K562 (cell line): ENCODE data around the gene CD207. TPM values are rescaled to one million over a fixed set of nuclear protein-coding genes. Genes with fewer than 3 reads are reported as not detected.

ENCODE experiments used
- ATAC-seq: fragments of 200-7000 bp; cut with Tn5 transposase; 3 replicates; pipeline ENCODE4 v1.9.1; 2020; ENCODE audit warnings: moderate library complexity
- BruUV-seq: library from RNA; stranded (reverse); fragments of 400-500 nt; replicated peaks from 2 replicates; lab custom pipeline; 2021; lab: Mats Ljungman, UMichigan
- CTCF ChIA-PET: fragments of 300-600 bp; formaldehyde crosslinking; extraction: SDS; loops from one replicate; lab custom pipeline; 2021; ENCODE audit warnings: low intra/inter-chr PET ratio; lab: Yijun Ruan, JAX
- POLR2A ChIA-PET: fragments of 300-600, 350-650 bp; sonication (Branson Sonifier 250); formaldehyde crosslinking; extraction: SDS; loops from one replicate; lab custom pipeline; 2021; ENCODE audit warnings: antibody characterized with exemption, inconsistent platforms; lab: Yijun Ruan, JAX
- DNase-seq, 4 experiments: peaks; one replicate each; pipeline versions ENCODE4 v3.0.0 to v3.0.0-alpha.2; 2011 to 2018; ENCODE audit warnings: low spot score in 3 of 4, mixed read lengths in 3 of 4; ENCODE audit errors: extremely low read depth in 1 of 4
- FAIRE-seq: peaks from 2 replicates; lab custom pipeline; 2011; peaks lifted over from hg19 to GRCh38; lab: Jason Lieb, UNC
- H2AFZ ChIP-seq: 2 replicates; pipeline ENCODE4 v1.6.0; 2011; ENCODE audit warnings: low read depth, low read length, control low read depth, inconsistent platforms
- H3K27ac ChIP-seq: fragments of 200-600 bp; 3 replicates; pipeline ENCODE4 v1.8.0; 2011; ENCODE audit warnings: low read depth, mild to moderate bottlenecking, control low read depth, inconsistent platforms, low read length, moderate library complexity, mixed read lengths; ENCODE audit errors: extremely low read depth
- H3K27me3 ChIP-seq, 2 experiments: fragments of 300-600 bp in 1 of 2; 2 replicates in 1 of 2; 3 replicates in 1 of 2; pipeline versions ENCODE4 v1.6.0 to v1.8.0; 2011; ENCODE audit warnings: inconsistent platforms in 2 of 2, low read length in 2 of 2, mild to moderate bottlenecking in 1 of 2, mixed read lengths in 1 of 2, moderate library complexity in 1 of 2; ENCODE audit not compliant: control insufficient read depth in 2 of 2, insufficient read depth in 2 of 2
- H3K36me3 ChIP-seq: fragments of 300-600 bp; 3 replicates; pipeline ENCODE4 v1.8.0; 2011; ENCODE audit warnings: mild to moderate bottlenecking, low read length, inconsistent platforms; ENCODE audit not compliant: control insufficient read depth, insufficient read depth
- H3K4me1 ChIP-seq, 2 experiments: fragments of 200-600 bp in 1 of 2; replicated peaks in 1 of 2; 2 replicates in 1 of 2; 3 replicates in 1 of 2; pipeline versions ENCODE4 v1.5.1 to v1.8.0; 2011; ENCODE audit warnings: inconsistent platforms in 2 of 2, low read length in 2 of 2, mild to moderate bottlenecking in 1 of 2, mixed read lengths in 1 of 2, moderate library complexity in 1 of 2; ENCODE audit not compliant: control insufficient read depth in 2 of 2, insufficient read depth in 2 of 2
- H3K4me2 ChIP-seq: 2 replicates; pipeline ENCODE4 v1.6.1; 2011; ENCODE audit warnings: low read length, control low read depth, inconsistent platforms, mixed read lengths; ENCODE audit not compliant: insufficient read depth
- H3K4me3 ChIP-seq: fragments of 200-600 bp; sonication (generic), shearing (Covaris generic); 2 replicates; pipeline ENCODE4 v1.5.1; 2016; ENCODE audit warnings: control low read depth, inconsistent platforms
- H3K79me2 ChIP-seq: fragments of 200-600 bp; 3 replicates; pipeline ENCODE4 v1.8.0; 2011; ENCODE audit warnings: low read length, inconsistent platforms; ENCODE audit not compliant: control insufficient read depth, insufficient read depth
- H3K9ac ChIP-seq, 2 experiments: 2 replicates each; pipeline versions ENCODE4 v1.6.0 to v1.6.1; 2011; ENCODE audit warnings: low read depth in 2 of 2, low read length in 2 of 2, control low read depth in 1 of 2, inconsistent platforms in 1 of 2, mild to moderate bottlenecking in 1 of 2, mixed read lengths in 1 of 2; ENCODE audit not compliant: insufficient read depth in 1 of 2
- H3K9me1 ChIP-seq: one replicate; pipeline ENCODE4 v1.6.0; 2011; ENCODE audit warnings: inconsistent platforms, mild to moderate bottlenecking, low read length, moderate library complexity; ENCODE audit not compliant: control insufficient read depth, insufficient read depth
- H3K9me3 ChIP-seq: replicated peaks from 2 replicates; pipeline ENCODE4 v1.5.1; 2011; ENCODE audit warnings: low read depth, low read length, inconsistent platforms; ENCODE audit not compliant: control insufficient read depth, insufficient read depth
- H4K20me1 ChIP-seq: replicated peaks from 2 replicates; pipeline ENCODE4 v1.6.1; 2011; ENCODE audit warnings: low read length, inconsistent platforms, mixed read lengths; ENCODE audit not compliant: control insufficient read depth, insufficient read depth
- FOSL1 ChIP-seq: fragments of 200-800 bp; sonication (Bioruptor generic); conservative IDR thresholded peaks from 2 replicates; pipeline ENCODE4 v1.6.1; 2016; ENCODE audit warnings: missing genetic modification characterization, missing compliant biosample characterization
- NCOA2 ChIP-seq, 2 experiments: fragments of 450-650 bp; IDR thresholded peaks; 2 replicates each; pipeline ENCODE4 v1.6.1; 2018; ENCODE audit warnings: mild to moderate bottlenecking in 2 of 2, moderate library complexity in 1 of 2; ENCODE audit not compliant: partially characterized antibody in 2 of 2
- NUFIP1 ChIP-seq: fragments of 450-650 bp; IDR thresholded peaks from 2 replicates; pipeline ENCODE4 v1.6.1; 2018; ENCODE audit not compliant: partially characterized antibody
- POLR2AphosphoS2 ChIP-seq: IDR thresholded peaks from 2 replicates; pipeline ENCODE4 v1.6.1; 2012; ENCODE audit warnings: low read length, improper control_type of control experiment
- RAD21 ChIP-seq, 2 experiments: fragments of 250-450 bp in 1 of 2; fragments of 450-650 bp in 1 of 2; sonication (Bioruptor Pico) in 1 of 2; formaldehyde crosslinking in 1 of 2; IDR thresholded peaks in 1 of 2; conservative IDR thresholded peaks in 1 of 2; 2 replicates each; pipeline versions ENCODE4 v1.4.0 to v1.8.0; 2020 to 2022; ENCODE audit warnings: mild to moderate bottlenecking in 2 of 2, moderate library complexity in 1 of 2
- WGBS: fragments of 100-300 bp; shearing (Covaris generic); methylation state at CpG from one replicate; pipeline ENCODE4 v1.1.6; 2016; ENCODE audit warnings: low coverage, mixed read lengths; ENCODE audit not compliant: insufficient coverage; ENCODE audit errors: missing lambda C conversion rate; 5-methylcytosine and 5-hydroxymethylcytosine counted together
- in situ Hi-C: fragments of 300-500 bp; cut with MboI; formaldehyde crosslinking; loops from 4 replicates; pipeline ENCODE4 v1.15.0; 2018; ENCODE audit warnings: inconsistent platforms, mixed read lengths
- intact Hi-C: fragments of 100-400 bp; cut with micrococcal nuclease; formaldehyde crosslinking; loops from 2 replicates; pipeline ENCODE4 v1.14.2; 2022
- polyA plus RNA-seq, 8 experiments: library from polyadenylated mRNA; depleted of rRNA in 4 of 8; stranded (reverse) in 5 of 8; unstranded in 3 of 8; fragments of >200 nt; fragmentation: Nextera tagmentation in 2 of 8; fragmentation: Illumina TruSeq in 1 of 8; extraction: Ambion mirVana in 2 of 8; extraction: Trizol in 1 of 8; gene quantifications; 2 replicates each; pipeline versions ENCODE4 v1.2.1 to v1.2.3, GENCODE V29; 2011 to 2014; ENCODE audit warnings: inconsistent platforms in 1 of 8, missing spikeins in 1 of 8
- total RNA-seq, 7 experiments: library from RNA; depleted of rRNA in 6 of 7; stranded (reverse); fragments of >200 nt in 6 of 7; fragmentation: Illumina TruSeq in 2 of 7; extraction: Trizol in 2 of 7; gene quantifications; 2 replicates each; pipeline versions ENCODE4 v1.2.1 to v1.2.3, GENCODE V29; 2011 to 2021; ENCODE audit warnings: low replicate concordance in 1 of 7
- TF ChIP-seq, protein P1 (sequence below): fragments of 250-450 bp; sonication (Bioruptor Pico); IDR thresholded peaks from 2 replicates; pipeline ENCODE4 v1.4.0; 2020; ENCODE audit warnings: mild to moderate bottlenecking, moderate library complexity
- TF ChIP-seq, protein P2 (sequence below): fragments of 250-450 bp; sonication (Bioruptor Pico); IDR thresholded peaks from 2 replicates; pipeline ENCODE4 v1.6.1; 2021; ENCODE audit warnings: mild to moderate bottlenecking
- TF ChIP-seq, protein P3 (sequence below), 2 experiments: fragments of 450-650 bp in 1 of 2; IDR thresholded peaks; 2 replicates each; pipeline ENCODE4 v1.6.1; 2011 to 2017; ENCODE audit warnings: low read depth in 2 of 2, antibody characterized with exemption in 1 of 2, borderline replicate concordance in 1 of 2, low read length in 1 of 2, mild to moderate bottlenecking in 1 of 2, mixed read lengths in 1 of 2; ENCODE audit not compliant: control insufficient read depth in 1 of 2
- TF ChIP-seq, protein P4 (sequence below): fragments of 450-650 bp; IDR thresholded peaks from 2 replicates; pipeline ENCODE4 v1.6.1; 2016; ENCODE audit warnings: borderline replicate concordance

The CD207 gene
- total and polyA plus RNA-seq, 9 of the 15 experiments (the other 6 are each of a cell fraction or from before 2014, with no cell fraction given), result not detected

DNA sequence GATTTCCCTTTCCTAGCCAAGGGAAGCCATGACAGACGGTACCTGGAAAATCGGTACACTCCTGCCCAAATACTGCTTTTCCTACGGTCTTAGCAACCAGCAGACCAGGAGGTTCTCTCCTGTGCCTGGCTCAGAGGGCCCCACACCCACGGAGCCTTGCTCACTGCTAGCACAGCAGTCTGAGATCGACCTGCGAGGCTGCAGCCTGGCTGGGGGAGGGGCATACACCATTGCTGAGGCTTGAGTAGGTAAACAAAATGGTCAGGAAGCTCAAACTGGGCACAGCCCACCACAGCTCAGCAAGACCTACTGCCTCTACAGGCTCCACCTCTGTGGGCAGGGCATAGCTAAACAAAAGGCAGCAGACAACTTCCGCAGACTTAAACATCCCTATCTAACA is 6.8 kb upstream of the CD207 start:
- Histone ChIP-seq H3K36me3 (no peaks in the 10 kb centered on the region), H3K79me2 (no peaks in the 10 kb centered on the region), H2AFZ (no peak overlapping the region), H3K4me1 (no peaks in the 10 kb centered on the region; a peak in 1 of 5 replicates), H3K27ac (no peak overlapping the region), H3K9me1 (no peaks in the 10 kb centered on the region), H3K4me2 (no peak overlapping the region), H4K20me1 (no peaks in the 10 kb centered on the region), H3K9me3 (no peaks in the 10 kb centered on the region)
- in situ Hi-C loops, result no loop called here
- intact Hi-C loops, result no loop called here
- POLR2A ChIA-PET, result no interaction called here
- CTCF ChIA-PET, result no interaction called here
- no peak for ATAC-seq
- TF ChIP-seq, protein P1, sequence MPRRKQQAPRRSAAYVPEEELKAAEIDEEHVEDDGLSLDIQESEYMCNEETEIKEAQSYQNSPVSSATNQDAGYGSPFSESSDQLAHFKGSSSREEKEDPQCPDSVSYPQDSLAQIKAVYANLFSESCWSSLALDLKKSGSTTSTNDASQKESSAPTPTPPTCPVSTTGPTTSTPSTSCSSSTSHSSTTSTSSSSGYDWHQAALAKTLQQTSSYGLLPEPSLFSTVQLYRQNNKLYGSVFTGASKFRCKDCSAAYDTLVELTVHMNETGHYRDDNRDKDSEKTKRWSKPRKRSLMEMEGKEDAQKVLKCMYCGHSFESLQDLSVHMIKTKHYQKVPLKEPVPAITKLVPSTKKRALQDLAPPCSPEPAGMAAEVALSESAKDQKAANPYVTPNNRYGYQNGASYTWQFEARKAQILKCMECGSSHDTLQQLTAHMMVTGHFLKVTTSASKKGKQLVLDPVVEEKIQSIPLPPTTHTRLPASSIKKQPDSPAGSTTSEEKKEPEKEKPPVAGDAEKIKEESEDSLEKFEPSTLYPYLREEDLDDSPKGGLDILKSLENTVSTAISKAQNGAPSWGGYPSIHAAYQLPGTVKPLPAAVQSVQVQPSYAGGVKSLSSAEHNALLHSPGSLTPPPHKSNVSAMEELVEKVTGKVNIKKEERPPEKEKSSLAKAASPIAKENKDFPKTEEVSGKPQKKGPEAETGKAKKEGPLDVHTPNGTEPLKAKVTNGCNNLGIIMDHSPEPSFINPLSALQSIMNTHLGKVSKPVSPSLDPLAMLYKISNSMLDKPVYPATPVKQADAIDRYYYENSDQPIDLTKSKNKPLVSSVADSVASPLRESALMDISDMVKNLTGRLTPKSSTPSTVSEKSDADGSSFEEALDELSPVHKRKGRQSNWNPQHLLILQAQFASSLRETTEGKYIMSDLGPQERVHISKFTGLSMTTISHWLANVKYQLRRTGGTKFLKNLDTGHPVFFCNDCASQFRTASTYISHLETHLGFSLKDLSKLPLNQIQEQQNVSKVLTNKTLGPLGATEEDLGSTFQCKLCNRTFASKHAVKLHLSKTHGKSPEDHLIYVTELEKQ (CRISPR knock-in tag), result no peak
- no peak for TF ChIP-seq RAD21 (CRISPR knock-in tag; conservative IDR thresholded peaks at IDR 0.05 in 1 of 2, IDR thresholded peaks at IDR 0.05 in 1 of 2)
- TF ChIP-seq, protein P2, sequence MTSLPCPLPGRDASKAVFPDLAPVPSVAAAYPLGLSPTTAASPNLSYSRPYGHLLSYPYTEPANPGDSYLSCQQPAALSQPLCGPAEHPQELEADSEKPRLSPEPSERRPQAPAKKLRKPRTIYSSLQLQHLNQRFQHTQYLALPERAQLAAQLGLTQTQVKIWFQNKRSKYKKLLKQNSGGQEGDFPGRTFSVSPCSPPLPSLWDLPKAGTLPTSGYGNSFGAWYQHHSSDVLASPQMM, result no peak
- no peak for TF ChIP-seq NCOA2 (IDR thresholded peaks at IDR 0.05; ENCODE audit: partially characterized antibody in 2 of 2)
- TF ChIP-seq POLR2AphosphoS2, result no peak
- TF ChIP-seq, protein P3, sequence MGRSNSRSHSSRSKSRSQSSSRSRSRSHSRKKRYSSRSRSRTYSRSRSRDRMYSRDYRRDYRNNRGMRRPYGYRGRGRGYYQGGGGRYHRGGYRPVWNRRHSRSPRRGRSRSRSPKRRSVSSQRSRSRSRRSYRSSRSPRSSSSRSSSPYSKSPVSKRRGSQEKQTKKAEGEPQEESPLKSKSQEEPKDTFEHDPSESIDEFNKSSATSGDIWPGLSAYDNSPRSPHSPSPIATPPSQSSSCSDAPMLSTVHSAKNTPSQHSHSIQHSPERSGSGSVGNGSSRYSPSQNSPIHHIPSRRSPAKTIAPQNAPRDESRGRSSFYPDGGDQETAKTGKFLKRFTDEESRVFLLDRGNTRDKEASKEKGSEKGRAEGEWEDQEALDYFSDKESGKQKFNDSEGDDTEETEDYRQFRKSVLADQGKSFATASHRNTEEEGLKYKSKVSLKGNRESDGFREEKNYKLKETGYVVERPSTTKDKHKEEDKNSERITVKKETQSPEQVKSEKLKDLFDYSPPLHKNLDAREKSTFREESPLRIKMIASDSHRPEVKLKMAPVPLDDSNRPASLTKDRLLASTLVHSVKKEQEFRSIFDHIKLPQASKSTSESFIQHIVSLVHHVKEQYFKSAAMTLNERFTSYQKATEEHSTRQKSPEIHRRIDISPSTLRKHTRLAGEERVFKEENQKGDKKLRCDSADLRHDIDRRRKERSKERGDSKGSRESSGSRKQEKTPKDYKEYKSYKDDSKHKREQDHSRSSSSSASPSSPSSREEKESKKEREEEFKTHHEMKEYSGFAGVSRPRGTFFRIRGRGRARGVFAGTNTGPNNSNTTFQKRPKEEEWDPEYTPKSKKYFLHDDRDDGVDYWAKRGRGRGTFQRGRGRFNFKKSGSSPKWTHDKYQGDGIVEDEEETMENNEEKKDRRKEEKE (IDR thresholded peaks at IDR 0.05; ENCODE audit: borderline replicate concordance in 1 of 2, control insufficient read depth in 1 of 2, low read depth in 2 of 2, low read length in 1 of 2), result no peak
- TF ChIP-seq FOSL1 (tag), result no peak
- TF ChIP-seq, protein P4, sequence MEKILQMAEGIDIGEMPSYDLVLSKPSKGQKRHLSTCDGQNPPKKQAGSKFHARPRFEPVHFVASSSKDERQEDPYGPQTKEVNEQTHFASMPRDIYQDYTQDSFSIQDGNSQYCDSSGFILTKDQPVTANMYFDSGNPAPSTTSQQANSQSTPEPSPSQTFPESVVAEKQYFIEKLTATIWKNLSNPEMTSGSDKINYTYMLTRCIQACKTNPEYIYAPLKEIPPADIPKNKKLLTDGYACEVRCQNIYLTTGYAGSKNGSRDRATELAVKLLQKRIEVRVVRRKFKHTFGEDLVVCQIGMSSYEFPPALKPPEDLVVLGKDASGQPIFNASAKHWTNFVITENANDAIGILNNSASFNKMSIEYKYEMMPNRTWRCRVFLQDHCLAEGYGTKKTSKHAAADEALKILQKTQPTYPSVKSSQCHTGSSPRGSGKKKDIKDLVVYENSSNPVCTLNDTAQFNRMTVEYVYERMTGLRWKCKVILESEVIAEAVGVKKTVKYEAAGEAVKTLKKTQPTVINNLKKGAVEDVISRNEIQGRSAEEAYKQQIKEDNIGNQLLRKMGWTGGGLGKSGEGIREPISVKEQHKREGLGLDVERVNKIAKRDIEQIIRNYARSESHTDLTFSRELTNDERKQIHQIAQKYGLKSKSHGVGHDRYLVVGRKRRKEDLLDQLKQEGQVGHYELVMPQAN, result no peak
- no peak for TF ChIP-seq NUFIP1
- TF ChIP-seq, all 486 proteins: peak for 0
- FAIRE-seq (no peak), DNase-seq (no peak)
- Histone ChIP-seq H3K9ac (no peak overlapping the region), H3K4me3 (no peak overlapping the region), H3K27me3 (peaks cover 11 to 36% of the 10 kb centered on the region in 2 experiments; a peak in 3 of 5 replicates)
- under 1% methylated on average over 7 of the region's 7 CpGs for WGBS
- no TSS peak for BruUV-seq
